ENCODE measurements around the gene BMP8A. TPM values are rescaled to one million over a fixed set of nuclear protein-coding genes. Genes with fewer than 3 reads are reported as not detected.

BMP8A gene
- total and polyA plus RNA-seq, 10 of the 15 experiments (the other 5 are each of a cell fraction or from before 2014, with no cell fraction given) = not detected

GRCh38 chr1:39544327-39544726 lies 52.9 kb downstream of the BMP8A start:
- ATAC-seq = no peak
- peaks cover 5% of the 10 kb centered on the region; the same call in 1 of the 2 replicates for H3K4me1 ChIP-seq (ENCODE audit: control insufficient read depth, insufficient read depth, low read length)
- RAD21 ChIA-PET (ENCODE audit: unreplicated experiment) = no interaction called here
- H2AFZ ChIP-seq (ENCODE audit: control insufficient read depth, low read depth, low read length) = no peak overlapping the region
- in situ Hi-C loops (cut with MboI) = no loop called here
- H3K4me2 ChIP-seq (ENCODE audit: control insufficient read depth, insufficient read depth) = no peak overlapping the region
- H3K9ac ChIP-seq (ENCODE audit: control insufficient read depth, insufficient read depth, low read length) = no peak overlapping the region
- WGBS (ENCODE audit: insufficient coverage, insufficient replicate concordance, low lambda C conversion rate, missing lambda C conversion rate) = 88% methylated on average over 4 of the region's 4 CpGs
- H3K4me3 ChIP-seq = no peak overlapping the region
- TF ChIP-seq HDAC6 (IDR thresholded peaks at IDR 0.05; ENCODE audit: unreplicated experiment) = no peak
- TF ChIP-seq CREB1 (IDR thresholded peaks at IDR 0.05; ENCODE audit: low read depth) = no peak
- no peak for TF ChIP-seq GATAD2B (conservative IDR thresholded peaks at IDR 0.05; ENCODE audit: low read depth)
- no peak for TF ChIP-seq RBBP5 (conservative IDR thresholded peaks at IDR 0.05)
- TF ChIP-seq MYB (IDR thresholded peaks at IDR 0.05; ENCODE audit: borderline replicate concordance, low read depth, low read length) = no peak
- no peak for TF ChIP-seq KAT2A (conservative IDR thresholded peaks at IDR 0.05; ENCODE audit: control insufficient read depth, low read depth, low read length)
- no peaks in the 10 kb centered on the region for H4K20me1 ChIP-seq (ENCODE audit: control insufficient read depth, insufficient read depth)
- no peaks in the 10 kb centered on the region for H3K27me3 ChIP-seq (replicated peaks in 1 of 2; ENCODE audit: control insufficient read depth in 2 of 2, insufficient read depth in 2 of 2, low read length in 1 of 2)
- CTCF ChIA-PET = interaction anchor here (0.6 to 1.3 kb wide), 3 partner anchors 12 to 1864 kb away, joined by 3 read pairs; no protein-coding TSS in a partner anchor
- no peaks in the 10 kb centered on the region for H3K79me2 ChIP-seq (ENCODE audit: control insufficient read depth, insufficient read depth, low read length)
- SMC1A ChIA-PET (ENCODE audit: uncharacterized antibody, unreplicated experiment) = interaction anchor here (1.8 kb wide), 1 partner anchor 63 kb away, joined by 5 read pairs; no protein-coding TSS in a partner anchor
- DNase-seq (ENCODE audit: low read depth, low spot score) = no peak
- POLR2A ChIA-PET = no interaction called here
- no peak overlapping the region for H3K27ac ChIP-seq (ENCODE audit: control insufficient read depth, insufficient read depth)
- FAIRE-seq = no peak
- H3K36me3 ChIP-seq (ENCODE audit: control insufficient read depth in 2 of 2, insufficient read depth in 2 of 2, low read length in 1 of 2) = peaks cover 0 to 11% of the 10 kb centered on the region in 2 experiments; a peak in 1 of 4 replicates
- intact Hi-C loops (cut with micrococcal nuclease; ENCODE audit: unreplicated experiment) = no loop called here
- H3K9me3 ChIP-seq (replicated peaks; ENCODE audit: control insufficient read depth, insufficient read depth, low read length) = no peaks in the 10 kb centered on the region
- no TSS peak for BruUV-seq (replicated peaks)

GRCh38 chr1:39545531-39545930 lies 54.1 kb downstream of the BMP8A start:
- no peak for DNase-seq (ENCODE audit: low read depth, low spot score)
- Histone ChIP-seq H2AFZ (ENCODE audit: control insufficient read depth, low read depth, low read length) (no peak overlapping the region), H3K9me3 (replicated peaks; ENCODE audit: control insufficient read depth, insufficient read depth, low read length) (no peaks in the 10 kb centered on the region), H3K79me2 (ENCODE audit: control insufficient read depth, insufficient read depth, low read length) (no peaks in the 10 kb centered on the region), H3K36me3 (ENCODE audit: control insufficient read depth in 2 of 2, insufficient read depth in 2 of 2, low read length in 1 of 2) (peaks cover 0 to 6% of the 10 kb centered on the region in 2 experiments; a peak in 1 of 4 replicates), H3K27me3 (replicated peaks in 1 of 2; ENCODE audit: control insufficient read depth in 2 of 2, insufficient read depth in 2 of 2, low read length in 1 of 2) (no peaks in the 10 kb centered on the region), H3K4me2 (ENCODE audit: control insufficient read depth, insufficient read depth) (no peak overlapping the region), H3K4me3 (no peak overlapping the region), H4K20me1 (ENCODE audit: control insufficient read depth, insufficient read depth) (no peaks in the 10 kb centered on the region), H3K9ac (ENCODE audit: control insufficient read depth, insufficient read depth, low read length) (no peak overlapping the region), H3K27ac (ENCODE audit: control insufficient read depth, insufficient read depth) (no peak overlapping the region), H3K4me1 (ENCODE audit: control insufficient read depth, insufficient read depth, low read length) (peaks cover 5% of the 10 kb centered on the region; the same call in 1 of the 2 replicates)
- no peak for FAIRE-seq
- 94% methylated on average over 9 of the region's 9 CpGs for WGBS (ENCODE audit: insufficient coverage, insufficient replicate concordance, low lambda C conversion rate, missing lambda C conversion rate)
- POLR2A ChIA-PET = no interaction called here
- RAD21 ChIA-PET (ENCODE audit: unreplicated experiment) = no interaction called here
- in situ Hi-C loops (cut with MboI) = no loop called here
- SMC1A ChIA-PET (ENCODE audit: uncharacterized antibody, unreplicated experiment) = interaction anchor here (0.7 kb wide), 1 partner anchor 1063 kb away, joined by 5 read pairs; no protein-coding TSS in a partner anchor
- no TSS peak for BruUV-seq (replicated peaks)
- ATAC-seq = no peak
- intact Hi-C loops (cut with micrococcal nuclease; ENCODE audit: unreplicated experiment) = no loop called here
- CTCF ChIA-PET = interaction anchor here (0.5 to 2.2 kb wide), 4 partner anchors 61 to 986 kb away, joined by 3 to 7 read pairs (median 3); no protein-coding TSS in a partner anchor
- TF ChIP-seq IRF3 (IDR thresholded peaks at IDR 0.05) (no peak), TARDBP (IDR thresholded peaks at IDR 0.05; ENCODE audit: borderline replicate concordance) (no peak), IRF5 (IDR thresholded peaks at IDR 0.05; ENCODE audit: borderline replicate concordance) (no peak), NKRF (conservative IDR thresholded peaks at IDR 0.05) (no peak), CREB1 (IDR thresholded peaks at IDR 0.05; ENCODE audit: low read depth) (no peak)

Measured in GM12878 (cell line).